Muscle layer of duodenum (tissue), 2 donors: ENCODE data around the gene NDUFB8.

Source experiments
- H3K27ac ChIP-seq: one replicate; pipeline ENCODE4 v1.7.0; 2013; ENCODE audit warnings: mild to moderate bottlenecking, low read length
- H3K27me3 ChIP-seq: one replicate; pipeline ENCODE4 v1.7.0; 2013; ENCODE audit warnings: low read depth, mild to moderate bottlenecking, control low read depth, low read length
- H3K36me3 ChIP-seq, 2 donors: one replicate each; pipeline ENCODE4 v1.7.0; 2013; ENCODE audit warnings: low read length in 2 of 2, control low read depth in 1 of 2, mild to moderate bottlenecking in 1 of 2; ENCODE audit not compliant: insufficient read depth in 2 of 2, control insufficient read depth in 1 of 2
- H3K4me1 ChIP-seq, 2 donors: one replicate each; pipeline ENCODE4 v1.7.0; 2013; ENCODE audit warnings: low read length in 2 of 2, mild to moderate bottlenecking in 2 of 2, control low read depth in 1 of 2, moderate library complexity in 1 of 2; ENCODE audit not compliant: insufficient read depth in 2 of 2, control insufficient read depth in 1 of 2
- H3K4me3 ChIP-seq, 2 donors: one replicate each; pipeline ENCODE4 v1.7.0; 2013; ENCODE audit warnings: low read length in 2 of 2, low read depth in 1 of 2, mild to moderate bottlenecking in 1 of 2
- H3K9me3 ChIP-seq, 2 donors: one replicate each; pipeline ENCODE4 v1.7.0; 2013; ENCODE audit warnings: low read length in 2 of 2, control low read depth in 1 of 2, mild to moderate bottlenecking in 1 of 2; ENCODE audit not compliant: control insufficient read depth in 1 of 2
- donor health status: healthy.

NDUFB8 gene

GRCh38 chr10:100535715-100536353 is 6.2 kb upstream of the NDUFB8 start, which contains the start of gene HIF1AN:
HIF1AN (plus strand) TSS chr10:100535943; CDS start chr10:100535959, 16 bp downstream.
- H3K27ac ChIP-seq: peak within 1 kb of the TSS; percentile 51
- no peaks in the 10 kb centered on the region for H3K27me3 ChIP-seq
- no peaks in the 10 kb centered on the region for H3K9me3 ChIP-seq
- peak within 1 kb of the TSS; percentile 89 to 94 for H3K4me3 ChIP-seq
- peaks cover 11 to 36% of the 10 kb centered on the region in 2 donors for H3K4me1 ChIP-seq
- peaks cover 22% of the 10 kb centered on the region in 2 donors for H3K36me3 ChIP-seq

GRCh38 chr10:100535338-100535714 is 5.7 kb upstream of the NDUFB8 start:
- Histone ChIP-seq H3K36me3 (peaks cover 16 to 19% of the 10 kb centered on the region in 2 donors), H3K4me3 (peak overlapping the region; percentile 89 to 94), H3K27me3 (no peaks in the 10 kb centered on the region), H3K27ac (no peak overlapping the region), H3K9me3 (no peaks in the 10 kb centered on the region), H3K4me1 (peaks cover 11 to 37% of the 10 kb centered on the region in 2 donors)

GRCh38 chr10:100534726-100535125 is 5.1 kb upstream of the NDUFB8 start:
- H3K4me3 ChIP-seq: no peak overlapping the region
- no peaks in the 10 kb centered on the region for H3K9me3 ChIP-seq
- H3K4me1 ChIP-seq: peaks cover 11 to 42% of the 10 kb centered on the region in 2 donors
- no peak overlapping the region for H3K27ac ChIP-seq
- H3K36me3 ChIP-seq: peaks cover 13 to 18% of the 10 kb centered on the region in 2 donors
- H3K27me3 ChIP-seq: no peaks in the 10 kb centered on the region

- Histone ChIP-seq H3K4me3 (no peak overlapping the region), H3K27me3 (no peaks in the 10 kb centered on the region), H3K36me3 (peaks cover 2 to 5% of the 10 kb centered on the region in 2 donors), H3K27ac (no peak overlapping the region), H3K9me3 (no peaks in the 10 kb centered on the region), H3K4me1 (peaks cover 12 to 41% of the 10 kb centered on the region in 2 donors)
Measured at GRCh38 chr10:100531761-100532160, 2.1 kb upstream of the NDUFB8 start.

- H3K9me3 ChIP-seq: no peaks in the 10 kb centered on the region
- no peaks in the 10 kb centered on the region for H3K27me3 ChIP-seq
- peak overlapping the region; percentile 93 for H3K27ac ChIP-seq
- peaks cover 24 to 33% of the 10 kb centered on the region in 2 donors for H3K36me3 ChIP-seq
- peaks cover 6 to 26% of the 10 kb centered on the region in 2 donors for H3K4me1 ChIP-seq
- H3K4me3 ChIP-seq: peak overlapping the region; percentile 88 to 98
Measured at GRCh38 chr10:100528921-100529474, 673 bp downstream of the NDUFB8 start.

- Histone ChIP-seq H3K4me1 (peaks cover 6 to 26% of the 10 kb centered on the region in 2 donors), H3K9me3 (no peaks in the 10 kb centered on the region), H3K36me3 (peaks cover 30 to 39% of the 10 kb centered on the region in 2 donors), H3K27ac (peak overlapping the region; percentile 93), H3K4me3 (peak overlapping the region; percentile 88 to 98), H3K27me3 (no peaks in the 10 kb centered on the region)
Measured at GRCh38 chr10:100528123-100528886, 1.4 kb downstream of the NDUFB8 start.

GRCh38 chr10:100524638-100525037 is 5.0 kb downstream of the NDUFB8 start:
- Histone ChIP-seq H3K4me1 (peaks cover 6 to 21% of the 10 kb centered on the region in 2 donors), H3K36me3 (peaks cover 32 to 42% of the 10 kb centered on the region in 2 donors), H3K9me3 (no peaks in the 10 kb centered on the region), H3K4me3 (no peak overlapping the region), H3K27me3 (no peaks in the 10 kb centered on the region), H3K27ac (no peak overlapping the region)

- Histone ChIP-seq H3K36me3 (peaks cover 32 to 42% of the 10 kb centered on the region in 2 donors), H3K4me1 (peaks cover 6 to 26% of the 10 kb centered on the region in 2 donors), H3K9me3 (no peaks in the 10 kb centered on the region), H3K4me3 (no peak overlapping the region), H3K27me3 (no peaks in the 10 kb centered on the region), H3K27ac (no peak overlapping the region)
Measured at GRCh38 chr10:100524206-100524605, 5.5 kb downstream of the NDUFB8 start.

GRCh38 chr10:100522945-100523344 is 6.7 kb downstream of the NDUFB8 start:
- Histone ChIP-seq H3K9me3 (no peaks in the 10 kb centered on the region), H3K27ac (no peak overlapping the region), H3K4me1 (peaks cover 0 to 15% of the 10 kb centered on the region in 2 donors), H3K36me3 (peaks cover 32 to 42% of the 10 kb centered on the region in 2 donors), H3K27me3 (no peaks in the 10 kb centered on the region), H3K4me3 (no peak overlapping the region)

GRCh38 chr10:100522107-100522801 is 7.4 kb downstream of the NDUFB8 start:
- Histone ChIP-seq H3K9me3 (no peaks in the 10 kb centered on the region), H3K36me3 (peaks cover 32 to 42% of the 10 kb centered on the region in 2 donors), H3K27me3 (no peaks in the 10 kb centered on the region), H3K4me3 (no peak overlapping the region), H3K27ac (no peak overlapping the region), H3K4me1 (peaks cover 0 to 8% of the 10 kb centered on the region in 2 donors)

- Histone ChIP-seq H3K9me3 (no peaks in the 10 kb centered on the region), H3K27me3 (no peaks in the 10 kb centered on the region), H3K36me3 (peaks cover 20 to 28% of the 10 kb centered on the region in 2 donors), H3K4me3 (no peak overlapping the region), H3K4me1 (peaks cover 0 to 7% of the 10 kb centered on the region in 2 donors), H3K27ac (no peak overlapping the region)
Measured at GRCh38 chr10:100520811-100521210, 8.9 kb downstream of the NDUFB8 start.
